Embryonic facial prominence (tissue), 1 donor: ENCODE data around the gene BTBD9.
A peak's percentile ranks its signal among the peaks of the same experiment; 100 is the strongest.
"Not testable (repeated sequence)": the region's sequence is repeated elsewhere in the genome, so short reads cannot be mapped to it uniquely, and the experiment has no call there.

Source experiments
- DNase-seq: peaks from one replicate; pipeline ENCODE4 v3.0.0-alpha.2; 2016; ENCODE audit errors: extremely low spot score

Gene BTBD9

DNA sequence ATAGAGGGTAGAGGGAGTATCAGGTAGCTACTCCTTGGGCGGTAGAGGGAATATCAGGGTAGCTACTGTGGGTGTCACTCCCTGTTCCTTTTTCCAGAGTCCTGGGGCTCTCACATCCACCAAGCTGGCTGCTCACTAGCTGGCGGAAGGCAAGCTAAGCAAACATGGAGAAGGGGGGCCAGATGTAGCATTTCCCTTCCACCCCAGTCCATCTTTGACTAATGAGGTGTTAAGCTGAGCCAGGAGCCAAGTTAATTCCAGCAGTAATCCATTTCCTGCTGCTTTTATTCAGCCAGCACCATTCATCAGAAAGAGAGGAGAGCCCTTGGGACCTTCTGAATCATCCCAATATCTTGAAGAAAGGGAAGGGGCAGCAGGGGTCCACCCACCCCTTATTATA lies 490.2 kb downstream of the BTBD9 start:
- DNase-seq = no peak

DNA sequence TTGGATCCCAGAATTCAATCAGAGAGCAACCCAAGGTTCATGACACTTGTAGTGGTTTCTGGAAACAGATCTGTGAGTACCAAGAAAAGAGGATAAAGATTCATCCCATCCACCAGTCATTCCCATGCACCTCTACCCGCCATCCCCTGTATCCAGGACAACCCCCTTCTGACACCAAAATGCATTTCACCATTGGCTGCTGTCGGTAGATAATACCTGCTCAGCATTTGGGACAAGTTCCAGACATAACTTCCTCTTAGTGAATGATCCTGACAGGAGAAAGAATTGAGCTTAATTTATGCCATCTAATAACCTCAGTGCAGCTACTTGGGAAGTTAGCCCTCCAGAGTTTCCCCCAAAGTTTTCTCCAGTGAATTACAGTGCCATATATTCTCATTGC lies 491.1 kb downstream of the BTBD9 start:
- DNase-seq = no peak

DNA sequence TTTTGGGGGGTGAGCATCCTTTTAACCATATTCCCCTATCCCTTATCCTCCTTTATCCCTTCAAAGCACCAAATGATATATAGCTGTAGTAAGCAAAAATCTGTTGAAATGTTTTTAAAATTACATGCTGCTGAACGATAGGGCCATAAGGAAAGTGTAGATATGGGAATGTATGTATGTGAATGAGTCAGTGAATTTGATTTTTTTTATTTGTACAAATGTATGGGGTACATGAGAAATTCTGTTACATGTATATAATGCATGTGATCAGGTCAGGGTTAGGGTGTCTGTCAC lies 493.0 kb downstream of the BTBD9 start:
- no peak for DNase-seq

GRCh38 chr6:38146021-38146733 lies 493.6 kb downstream of the BTBD9 start:
- DNase-seq = no peak

- no peak for DNase-seq
Observed at GRCh38 chr6:38144365-38144945, 495.3 kb downstream of the BTBD9 start.

GRCh38 chr6:38143191-38144150 lies 496.3 kb downstream of the BTBD9 start:
- no peak for DNase-seq

DNA sequence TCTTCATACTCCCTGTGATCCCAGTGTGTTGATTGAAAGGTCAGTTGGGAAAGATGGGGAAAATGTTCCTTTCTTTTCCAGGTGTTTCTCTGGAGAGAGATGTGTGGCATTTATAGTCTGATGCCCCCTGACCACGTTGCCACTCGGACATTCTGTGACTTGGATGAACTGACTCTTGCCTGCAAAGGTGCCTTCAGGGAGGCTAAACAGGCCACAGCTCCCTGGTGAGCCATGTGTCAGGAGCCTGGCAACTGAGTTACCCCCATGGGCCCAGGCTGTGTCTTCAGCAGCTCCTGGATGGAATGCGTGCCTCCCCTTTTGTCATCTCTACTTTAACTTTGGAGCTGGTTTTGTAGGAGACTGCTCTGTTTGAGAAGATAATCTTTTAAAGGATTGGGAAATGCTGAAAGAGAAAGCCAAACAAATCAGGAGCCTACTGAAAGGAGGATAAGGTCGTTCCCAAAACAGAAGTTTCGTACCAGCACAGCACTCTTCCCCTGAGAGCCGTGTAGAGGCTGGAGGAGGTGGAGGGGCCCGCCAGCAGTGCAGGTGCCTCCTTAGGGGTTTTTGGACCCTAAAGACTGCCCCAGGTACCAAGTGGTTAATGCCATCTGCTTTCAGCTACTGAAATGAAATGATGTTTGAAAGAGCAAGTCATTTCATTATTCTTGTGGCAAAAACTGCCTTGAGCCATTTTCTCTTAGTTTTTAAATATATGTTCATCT lies 497.4 kb downstream of the BTBD9 start:
- DNase-seq = no peak

DNA sequence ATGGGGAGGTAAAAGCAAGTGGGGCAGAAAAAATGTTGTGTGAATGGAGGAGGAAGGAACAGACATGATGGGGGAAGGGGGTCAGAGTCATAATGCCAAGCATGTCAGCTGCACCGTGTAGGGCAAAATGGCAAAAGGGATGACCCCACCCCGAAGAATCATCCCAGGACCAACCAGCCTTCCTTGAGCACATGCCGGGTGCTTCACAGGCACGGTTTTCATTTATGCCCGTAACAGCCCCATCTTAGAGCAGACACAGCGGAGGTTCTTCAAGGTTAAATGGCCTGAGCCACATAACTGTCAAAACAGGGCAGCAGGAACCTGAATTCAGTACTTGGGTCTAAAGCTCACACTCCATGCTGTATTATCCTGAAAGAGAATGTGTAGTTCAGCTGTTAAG lies 498.0 kb downstream of the BTBD9 start:
- DNase-seq = no peak

- DNase-seq = no peak
Observed at GRCh38 chr6:38141085-38141484, 498.6 kb downstream of the BTBD9 start.

- DNase-seq = no peak
Observed at GRCh38 chr6:38138374-38138773, 501.4 kb downstream of the BTBD9 start.

DNA sequence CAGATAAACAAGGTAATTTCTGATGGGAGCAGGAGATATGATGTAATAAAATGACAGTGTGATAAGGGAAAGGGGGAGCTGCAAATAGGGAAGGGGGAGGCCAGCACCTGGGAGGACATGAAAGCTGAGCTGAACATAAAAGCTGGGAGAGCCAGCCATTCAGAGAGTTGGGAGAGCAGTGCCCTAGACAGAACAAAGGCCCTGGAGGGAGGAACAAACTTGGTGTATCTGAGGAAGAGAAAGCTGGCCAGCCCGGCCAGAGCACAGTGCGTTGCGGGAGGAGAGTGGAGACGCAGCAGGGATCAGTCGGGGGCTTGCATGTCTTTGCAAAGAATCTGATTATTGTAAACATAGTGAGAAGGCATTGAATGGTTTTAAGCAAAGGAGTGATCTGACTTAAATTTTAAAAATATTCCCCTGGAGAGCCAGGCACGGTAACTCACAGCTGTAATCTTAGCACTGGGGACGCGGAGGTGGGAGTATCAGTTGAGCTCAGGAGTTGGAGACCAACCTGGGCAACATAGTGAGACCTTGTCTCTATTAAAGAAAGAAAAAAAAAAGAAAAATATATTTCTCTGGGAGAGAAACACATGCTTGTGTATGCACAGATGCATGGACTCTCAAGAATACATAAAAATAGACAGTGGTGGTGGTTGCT lies 502.0 kb downstream of the BTBD9 start:
- DNase-seq = no peak

DNA sequence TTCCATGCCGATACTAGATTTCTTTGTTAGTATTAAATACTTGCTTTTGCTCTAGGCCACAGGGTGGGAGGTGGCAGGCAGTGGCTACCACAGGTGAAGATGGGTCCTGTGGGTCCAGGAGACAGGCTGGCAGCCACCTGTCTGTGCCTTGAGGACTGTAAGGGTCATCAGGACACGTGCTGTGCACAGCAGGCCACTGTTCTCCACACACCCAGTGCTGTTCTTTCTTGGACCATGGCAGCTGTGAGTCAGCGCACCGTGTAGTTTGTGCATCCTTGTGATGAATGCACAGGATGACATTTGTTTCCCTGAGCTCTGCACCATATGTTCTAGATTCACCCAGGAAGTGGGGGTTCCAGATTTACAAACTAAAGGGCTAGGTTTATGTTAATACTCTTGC lies 503.2 kb downstream of the BTBD9 start:
- no peak for DNase-seq

DNA sequence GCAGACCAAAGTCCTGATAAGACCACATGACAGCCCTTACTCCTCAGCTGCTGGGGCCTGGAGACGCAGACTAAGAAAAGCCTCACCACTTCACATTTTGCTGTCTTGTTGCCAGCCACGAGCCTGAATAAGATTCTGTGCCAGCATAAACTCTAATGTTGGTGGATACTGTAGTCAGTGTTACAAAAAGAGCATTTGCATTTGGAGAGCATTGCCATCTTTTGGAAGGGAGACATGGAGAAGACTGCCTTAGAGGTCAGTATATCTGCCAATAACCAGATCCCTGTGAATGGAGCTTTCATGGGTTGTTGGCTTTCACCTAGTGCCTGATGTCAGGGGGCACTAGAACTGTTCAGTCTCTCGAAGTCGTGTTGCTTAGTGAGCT lies 505.0 kb downstream of the BTBD9 start:
- no peak for DNase-seq

GRCh38 chr6:38133932-38134703 lies 505.6 kb downstream of the BTBD9 start:
- DNase-seq = no peak

GRCh38 chr6:38131527-38131965 lies 508.2 kb downstream of the BTBD9 start:
- DNase-seq = peak; percentile 29

GRCh38 chr6:38127284-38127683 lies 512.4 kb downstream of the BTBD9 start:
- DNase-seq = no peak

DNA sequence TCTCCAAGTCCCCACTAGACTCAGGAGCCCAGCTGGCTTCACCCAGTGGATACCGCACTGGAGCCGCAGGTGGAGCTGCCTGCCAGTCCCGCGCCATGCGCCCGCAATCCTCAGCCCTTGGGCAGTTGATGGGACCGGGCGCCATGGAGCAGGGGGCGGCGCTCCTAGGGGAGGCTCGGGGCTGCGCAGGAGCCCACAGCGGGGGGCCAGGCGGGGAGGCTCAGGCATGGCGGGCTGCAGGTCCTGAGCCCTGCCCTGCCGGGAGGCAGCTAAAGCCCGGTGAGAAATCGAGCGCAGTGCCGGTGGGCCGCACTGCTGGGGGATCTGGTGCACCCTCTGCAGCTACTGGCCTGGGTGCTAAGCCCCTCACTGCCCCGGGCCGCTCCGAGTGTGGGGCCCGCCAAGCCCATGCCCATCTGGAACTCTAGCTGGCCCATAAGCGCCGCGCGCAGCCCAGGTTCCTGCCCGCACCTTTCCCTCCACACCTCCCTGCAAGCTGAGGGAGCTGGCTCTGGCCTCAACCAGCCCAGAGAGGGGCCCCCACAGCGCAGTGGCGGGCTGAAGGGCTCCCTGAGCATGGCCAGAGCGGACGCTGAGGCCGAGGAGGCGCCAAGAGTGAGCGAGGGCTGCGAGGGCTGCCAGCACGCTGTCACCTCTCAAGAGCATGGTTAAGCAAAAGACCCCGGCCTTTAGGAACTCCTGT lies 515.4 kb downstream of the BTBD9 start:
- DNase-seq = not testable (repeated sequence)

DNA sequence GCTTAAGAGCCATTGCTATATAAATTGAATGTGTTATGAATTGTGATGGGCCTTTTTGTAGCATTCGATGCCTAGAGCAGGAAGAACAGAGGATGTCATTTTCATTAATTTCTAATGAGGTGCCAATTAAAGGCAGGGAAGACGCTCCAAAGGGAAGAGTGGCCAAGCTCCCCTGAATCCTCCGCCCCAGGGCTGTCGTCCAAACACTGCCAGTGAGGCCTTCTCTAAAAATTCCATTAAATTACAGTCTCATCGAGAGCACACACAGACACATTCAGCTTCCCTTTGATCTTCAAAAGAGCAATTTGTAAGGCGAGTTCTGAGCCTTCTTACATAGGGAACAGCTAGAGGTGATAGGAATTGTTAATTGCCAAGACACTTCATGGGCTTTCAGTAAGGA lies 520.2 kb downstream of the BTBD9 start:
- no peak for DNase-seq

DNA sequence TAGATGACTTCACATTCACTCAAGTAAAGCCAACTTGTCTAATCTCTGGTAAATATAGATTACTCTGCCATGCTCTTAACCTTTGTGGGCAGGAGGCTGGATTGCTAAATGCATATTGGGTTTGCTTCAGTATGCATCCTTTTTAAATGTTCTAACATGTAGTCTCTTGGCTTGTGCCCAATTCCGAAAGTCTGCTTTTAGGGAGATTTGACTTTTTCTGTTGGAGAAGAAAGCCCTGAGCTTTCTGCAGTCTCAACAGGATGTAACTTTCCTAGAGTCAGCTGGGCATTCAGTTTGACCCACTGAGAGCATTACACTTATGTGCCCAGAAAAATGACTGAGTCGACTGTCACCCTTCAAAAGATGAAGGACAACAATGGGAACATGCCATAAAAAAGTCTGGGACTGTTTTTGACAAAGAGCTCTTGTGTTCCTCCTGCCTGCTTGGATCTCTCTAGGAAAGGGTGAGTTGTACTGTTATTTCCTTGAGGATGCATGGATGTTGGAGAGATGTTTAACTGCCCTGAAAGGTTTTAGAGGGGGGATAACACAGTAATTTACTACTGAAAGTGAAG lies 520.9 kb downstream of the BTBD9 start:
- no peak for DNase-seq
